PC-9 (cell line): ENCODE measurements around the gene AKAP13.
"Not testable (repeated sequence)": the region's sequence is repeated elsewhere in the genome, so short reads cannot be mapped to it uniquely, and the experiment has no call there.

ENCODE experiments used
- CTCF ChIP-seq: fragments of 200-600 bp; sonication (generic); conservative IDR thresholded peaks from 2 replicates; pipeline ENCODE4 v1.6.1; 2017; ENCODE audit warnings: mixed run types, antibody characterized with exemption, mild to moderate bottlenecking, moderate library complexity
- EZH2 ChIP-seq: fragments of 200-600 bp; sonication (generic); IDR thresholded peaks from 2 replicates; pipeline ENCODE4 v1.8.0; 2017; ENCODE audit warnings: antibody characterized with exemption, low read depth

GRCh38 chr15:85346462-85347084 is 33.8 kb upstream of the AKAP13 start:
- not testable (repeated sequence) for TF ChIP-seq CTCF, EZH2
